ENCODE measurements around the gene MICU1.

DNA sequence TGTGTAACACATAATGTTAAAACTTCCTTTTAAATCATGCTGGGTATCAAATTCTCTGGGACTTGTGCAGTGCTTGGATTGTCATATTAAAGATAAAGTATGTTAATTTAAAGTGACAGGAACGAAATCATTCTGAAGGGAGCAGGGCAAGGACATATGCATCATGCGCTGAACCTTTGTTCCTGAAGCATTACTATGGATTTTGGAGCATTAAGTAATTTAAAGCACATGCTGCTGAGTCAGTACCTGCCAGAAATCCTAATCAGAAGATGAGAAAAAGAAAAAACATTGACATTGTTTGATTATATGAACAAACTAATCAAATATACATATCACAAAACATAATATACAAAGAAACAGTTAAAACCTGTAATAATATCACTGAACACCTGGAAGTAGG, 101.4 kb downstream of the MICU1 start:
- TF ChIP-seq, protein P1, sequence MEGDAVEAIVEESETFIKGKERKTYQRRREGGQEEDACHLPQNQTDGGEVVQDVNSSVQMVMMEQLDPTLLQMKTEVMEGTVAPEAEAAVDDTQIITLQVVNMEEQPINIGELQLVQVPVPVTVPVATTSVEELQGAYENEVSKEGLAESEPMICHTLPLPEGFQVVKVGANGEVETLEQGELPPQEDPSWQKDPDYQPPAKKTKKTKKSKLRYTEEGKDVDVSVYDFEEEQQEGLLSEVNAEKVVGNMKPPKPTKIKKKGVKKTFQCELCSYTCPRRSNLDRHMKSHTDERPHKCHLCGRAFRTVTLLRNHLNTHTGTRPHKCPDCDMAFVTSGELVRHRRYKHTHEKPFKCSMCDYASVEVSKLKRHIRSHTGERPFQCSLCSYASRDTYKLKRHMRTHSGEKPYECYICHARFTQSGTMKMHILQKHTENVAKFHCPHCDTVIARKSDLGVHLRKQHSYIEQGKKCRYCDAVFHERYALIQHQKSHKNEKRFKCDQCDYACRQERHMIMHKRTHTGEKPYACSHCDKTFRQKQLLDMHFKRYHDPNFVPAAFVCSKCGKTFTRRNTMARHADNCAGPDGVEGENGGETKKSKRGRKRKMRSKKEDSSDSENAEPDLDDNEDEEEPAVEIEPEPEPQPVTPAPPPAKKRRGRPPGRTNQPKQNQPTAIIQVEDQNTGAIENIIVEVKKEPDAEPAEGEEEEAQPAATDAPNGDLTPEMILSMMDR (IDR thresholded peaks at IDR 0.05; ENCODE audit: low read depth, low read length, poor library complexity, severe bottlenecking) = no peak
- TF ChIP-seq EZH2phosphoT487 (IDR thresholded peaks at IDR 0.05; ENCODE audit: borderline replicate concordance, low read length) = no peak
